ENCODE results near the gene PLD5.
A peak's percentile ranks its signal among the peaks of the same experiment; 100 is the strongest.

The PLD5 gene

GRCh38 chr1:242086706-242087105 lies 437.8 kb downstream of the PLD5 start:
- Histone ChIP-seq H3F3A (ENCODE audit: insufficient read depth, low read length) (no peaks in the 10 kb centered on the region), H3K36me3 (replicated peaks; ENCODE audit: insufficient read depth, low read length) (no peaks in the 10 kb centered on the region), H3K4me2 (ENCODE audit: low read depth, low read length) (no peak overlapping the region), H2AFZ (ENCODE audit: low read length) (no peak overlapping the region), H3K4me1 (ENCODE audit: low read length) (no peaks in the 10 kb centered on the region), H3K27ac (ENCODE audit: low read length) (no peak overlapping the region), H3K9ac (ENCODE audit: low read length) (no peak overlapping the region), H3K4me3 (ENCODE audit: low read length) (no peak overlapping the region), H3K9me3 (replicated peaks; ENCODE audit: insufficient read depth, low read length) (no peaks in the 10 kb centered on the region), H3K9me2 (replicated peaks; ENCODE audit: insufficient read depth, low read length) (no peaks in the 10 kb centered on the region), H3K27me3 (replicated peaks; ENCODE audit: insufficient read depth, low read length) (no peaks in the 10 kb centered on the region), H3K79me2 (ENCODE audit: low read length) (no peaks in the 10 kb centered on the region), H4K20me1 (ENCODE audit: insufficient read depth, low read length) (no peaks in the 10 kb centered on the region)
- TF ChIP-seq CTCF (IDR thresholded peaks at IDR 0.05; ENCODE audit: low read length) = no peak
- no peak for TF ChIP-seq EZH2phosphoT487 (IDR thresholded peaks at IDR 0.05; ENCODE audit: low read length)
- TF ChIP-seq EZH2 (optimal IDR thresholded peaks at IDR 0.05; ENCODE audit: low read depth, low read length) = no peak
- no peak for DNase-seq

GRCh38 chr1:242086093-242086492 lies 438.4 kb downstream of the PLD5 start:
- Histone ChIP-seq H3K79me2 (ENCODE audit: low read length) (no peaks in the 10 kb centered on the region), H3K9ac (ENCODE audit: low read length) (no peak overlapping the region), H3K4me3 (ENCODE audit: low read length) (no peak overlapping the region), H3K4me2 (ENCODE audit: low read depth, low read length) (no peak overlapping the region), H3F3A (ENCODE audit: insufficient read depth, low read length) (no peaks in the 10 kb centered on the region), H2AFZ (ENCODE audit: low read length) (no peak overlapping the region), H3K4me1 (ENCODE audit: low read length) (no peaks in the 10 kb centered on the region), H3K27me3 (replicated peaks; ENCODE audit: insufficient read depth, low read length) (no peaks in the 10 kb centered on the region), H3K27ac (ENCODE audit: low read length) (no peak overlapping the region), H3K9me3 (replicated peaks; ENCODE audit: insufficient read depth, low read length) (no peaks in the 10 kb centered on the region), H3K9me2 (replicated peaks; ENCODE audit: insufficient read depth, low read length) (no peaks in the 10 kb centered on the region), H3K36me3 (replicated peaks; ENCODE audit: insufficient read depth, low read length) (no peaks in the 10 kb centered on the region), H4K20me1 (ENCODE audit: insufficient read depth, low read length) (no peaks in the 10 kb centered on the region)
- TF ChIP-seq CTCF (IDR thresholded peaks at IDR 0.05; ENCODE audit: low read length) = no peak
- TF ChIP-seq EZH2 (optimal IDR thresholded peaks at IDR 0.05; ENCODE audit: low read depth, low read length) = no peak
- no peak for TF ChIP-seq EZH2phosphoT487 (IDR thresholded peaks at IDR 0.05; ENCODE audit: low read length)
- DNase-seq = no peak

GRCh38 chr1:242083742-242084141 lies 440.8 kb downstream of the PLD5 start:
- no peaks in the 10 kb centered on the region for H3F3A ChIP-seq (ENCODE audit: insufficient read depth, low read length)
- H3K9me2 ChIP-seq (replicated peaks; ENCODE audit: insufficient read depth, low read length) = no peaks in the 10 kb centered on the region
- DNase-seq = peak; percentile 4
- no peaks in the 10 kb centered on the region for H3K27me3 ChIP-seq (replicated peaks; ENCODE audit: insufficient read depth, low read length)
- no peaks in the 10 kb centered on the region for H3K79me2 ChIP-seq (ENCODE audit: low read length)
- H3K27ac ChIP-seq (ENCODE audit: low read length) = no peak overlapping the region
- no peaks in the 10 kb centered on the region for H3K4me1 ChIP-seq (ENCODE audit: low read length)
- H3K4me2 ChIP-seq (ENCODE audit: low read depth, low read length) = no peak overlapping the region
- no peaks in the 10 kb centered on the region for H4K20me1 ChIP-seq (ENCODE audit: insufficient read depth, low read length)
- no peaks in the 10 kb centered on the region for H3K36me3 ChIP-seq (replicated peaks; ENCODE audit: insufficient read depth, low read length)
- H3K9me3 ChIP-seq (replicated peaks; ENCODE audit: insufficient read depth, low read length) = no peaks in the 10 kb centered on the region
- H2AFZ ChIP-seq (ENCODE audit: low read length) = no peak overlapping the region
- H3K4me3 ChIP-seq (ENCODE audit: low read length) = no peak overlapping the region
- TF ChIP-seq EZH2phosphoT487 (IDR thresholded peaks at IDR 0.05; ENCODE audit: low read length) (no peak), CTCF (IDR thresholded peaks at IDR 0.05; ENCODE audit: low read length) (no peak), EZH2 (optimal IDR thresholded peaks at IDR 0.05; ENCODE audit: low read depth, low read length) (no peak)
- no peak overlapping the region for H3K9ac ChIP-seq (ENCODE audit: low read length)

All from MM.1S (cell line).